Measurements from ENCODE around the gene PPP1R15A. TPM values are rescaled to one million over a fixed set of nuclear protein-coding genes. Genes with fewer than 3 reads are reported as not detected.
"Not testable (repeated sequence)": the region's sequence is repeated elsewhere in the genome, so short reads cannot be mapped to it uniquely, and the experiment has no call there.

Gene PPP1R15A
- total and polyA plus RNA-seq, 2 experiments from 2014 or later, result 63.8 to 78.9 TPM

- 89 to 90% methylated on average over 21 of the region's 21 CpGs for WGBS, 2 experiments (ENCODE audit: low coverage in 1 of 2, low lambda C conversion rate in 2 of 2, missing lambda C conversion rate in 2 of 2)
- Histone ChIP-seq H3K36me3 (ENCODE audit: low read depth) (no peaks in the 10 kb centered on the region), H3K27ac (no peak overlapping the region), H3K79me2 (ENCODE audit: insufficient read depth) (no peaks in the 10 kb centered on the region), H3K9me2 (ENCODE audit: insufficient read depth) (no peaks in the 10 kb centered on the region), H2AFZ (no peak overlapping the region), H3K4me1 (ENCODE audit: insufficient read depth) (no peaks in the 10 kb centered on the region), H4K20me1 (ENCODE audit: insufficient read depth) (no peaks in the 10 kb centered on the region), H3K9me3 (ENCODE audit: low read depth) (no peaks in the 10 kb centered on the region), H3K27me3 (replicated peaks; ENCODE audit: insufficient read depth) (no peaks in the 10 kb centered on the region), H3K9ac (no peak overlapping the region), H3K4me2 (ENCODE audit: unreplicated experiment) (no peak overlapping the region), H3K4me3 (no peak overlapping the region), H3F3A (ENCODE audit: insufficient read depth) (no peaks in the 10 kb centered on the region)
- in situ Hi-C loops (cut with MboI), result no loop called here
- no peak for DNase-seq
- no peak for TF ChIP-seq EZH2 (IDR thresholded peaks at IDR 0.05; ENCODE audit: insufficient read depth, poor library complexity, severe bottlenecking)
- no peak for TF ChIP-seq EZH2phosphoT487 (IDR thresholded peaks at IDR 0.05; ENCODE audit: insufficient read depth, low read depth)
Observed at GRCh38 chr19:48887861-48888612, 15.8 kb downstream of the PPP1R15A start.

- H4K20me1 ChIP-seq (ENCODE audit: insufficient read depth); H3K4me2 ChIP-seq (ENCODE audit: unreplicated experiment); H3K27me3 ChIP-seq (replicated peaks; ENCODE audit: insufficient read depth); DNase-seq; H3K9ac ChIP-seq; H3K36me3 ChIP-seq (ENCODE audit: low read depth); H3K4me3 ChIP-seq; H3F3A ChIP-seq (ENCODE audit: insufficient read depth); H3K9me2 ChIP-seq (ENCODE audit: insufficient read depth); H3K27ac ChIP-seq; in situ Hi-C loops (cut with MboI); H3K4me1 ChIP-seq (ENCODE audit: insufficient read depth); H3K9me3 ChIP-seq (ENCODE audit: low read depth); H2AFZ ChIP-seq; H3K79me2 ChIP-seq (ENCODE audit: insufficient read depth): not testable (repeated sequence)
- WGBS, 2 experiments (ENCODE audit: low coverage in 1 of 2, low lambda C conversion rate in 2 of 2, missing lambda C conversion rate in 2 of 2), result 63 to 64% methylated on average over 3 of the region's 3 CpGs
Observed at GRCh38 chr19:48889496-48889895, 17.3 kb downstream of the PPP1R15A start.

- H3K4me1 ChIP-seq (ENCODE audit: insufficient read depth), result no peaks in the 10 kb centered on the region
- no peak overlapping the region for H3K9ac ChIP-seq
- no peaks in the 10 kb centered on the region for H3K79me2 ChIP-seq (ENCODE audit: insufficient read depth)
- no peak overlapping the region for H3K4me3 ChIP-seq
- no peak overlapping the region for H3K4me2 ChIP-seq (ENCODE audit: unreplicated experiment)
- in situ Hi-C loops (cut with MboI), result no loop called here
- H3K36me3 ChIP-seq (ENCODE audit: low read depth), result no peaks in the 10 kb centered on the region
- no peaks in the 10 kb centered on the region for H3K27me3 ChIP-seq (replicated peaks; ENCODE audit: insufficient read depth)
- H3F3A ChIP-seq (ENCODE audit: insufficient read depth), result no peaks in the 10 kb centered on the region
- no peak overlapping the region for H2AFZ ChIP-seq
- H3K9me3 ChIP-seq (ENCODE audit: low read depth), result no peaks in the 10 kb centered on the region
- no peaks in the 10 kb centered on the region for H4K20me1 ChIP-seq (ENCODE audit: insufficient read depth)
- DNase-seq, result no peak
- WGBS, 2 experiments (ENCODE audit: low coverage in 1 of 2, low lambda C conversion rate in 2 of 2, missing lambda C conversion rate in 2 of 2), result 80 to 92% methylated on average over 4 of the region's 4 CpGs
- no peaks in the 10 kb centered on the region for H3K9me2 ChIP-seq (ENCODE audit: insufficient read depth)
- H3K27ac ChIP-seq, result no peak overlapping the region
- TF ChIP-seq EZH2phosphoT487 (IDR thresholded peaks at IDR 0.05; ENCODE audit: insufficient read depth, low read depth) (no peak), EZH2 (IDR thresholded peaks at IDR 0.05; ENCODE audit: insufficient read depth, poor library complexity, severe bottlenecking) (no peak)
Observed at GRCh38 chr19:48890551-48890950, 18.3 kb downstream of the PPP1R15A start.

- TF ChIP-seq EZH2phosphoT487 (IDR thresholded peaks at IDR 0.05; ENCODE audit: insufficient read depth, low read depth), result no peak
- no peak for TF ChIP-seq EZH2 (IDR thresholded peaks at IDR 0.05; ENCODE audit: insufficient read depth, poor library complexity, severe bottlenecking)
- Histone ChIP-seq H3K4me2 (ENCODE audit: unreplicated experiment) (no peak overlapping the region), H3K79me2 (ENCODE audit: insufficient read depth) (peaks cover under 1% of the 10 kb centered on the region)
Observed at GRCh38 chr19:48895226-48895625, 23.0 kb downstream of the PPP1R15A start.

More at GRCh38 chr19:48895226-48895625, 23.0 kb downstream of the PPP1R15A start:
- H3K36me3 ChIP-seq (ENCODE audit: low read depth), result no peaks in the 10 kb centered on the region
- no peaks in the 10 kb centered on the region for H4K20me1 ChIP-seq (ENCODE audit: insufficient read depth)
- H3F3A ChIP-seq (ENCODE audit: insufficient read depth), result no peaks in the 10 kb centered on the region
- no peaks in the 10 kb centered on the region for H3K9me3 ChIP-seq (ENCODE audit: low read depth)
- no peak overlapping the region for H3K9ac ChIP-seq
- H3K4me1 ChIP-seq (ENCODE audit: insufficient read depth), result no peaks in the 10 kb centered on the region
- no peak for DNase-seq
- H2AFZ ChIP-seq, result peak overlapping the region; percentile 91; the same call in 1 of the 2 replicates
- WGBS, 2 experiments (ENCODE audit: low coverage in 1 of 2, low lambda C conversion rate in 2 of 2, missing lambda C conversion rate in 2 of 2), result 86 to 93% methylated on average over 15 to 21 of the region's 21 CpGs
- no peaks in the 10 kb centered on the region for H3K27me3 ChIP-seq (replicated peaks; ENCODE audit: insufficient read depth)
- H3K27ac ChIP-seq, result no peak overlapping the region
- H3K9me2 ChIP-seq (ENCODE audit: insufficient read depth), result no peaks in the 10 kb centered on the region
- in situ Hi-C loops (cut with MboI), result no loop called here
- H3K4me3 ChIP-seq, result no peak overlapping the region

Data from GM23248 (cell line).